ENCODE results near the gene RNF167.
A peak's percentile ranks its signal among the peaks of the same experiment; 100 is the strongest.

Gene RNF167

GRCh38 chr17:4953451-4953961, 13.4 kb downstream of the RNF167 start:
- no peak for DNase-seq (ENCODE audit: low read depth)

- DNase-seq (ENCODE audit: low read depth) = no peak
Observed at GRCh38 chr17:4955091-4955490, 15.0 kb downstream of the RNF167 start.

GRCh38 chr17:4956493-4957061, 16.5 kb downstream of the RNF167 start:
- no peak for DNase-seq (ENCODE audit: low read depth)

- no peak for DNase-seq (ENCODE audit: low read depth)
Observed at GRCh38 chr17:4958102-4958501, 18.0 kb downstream of the RNF167 start.

GRCh38 chr17:4959261-4959965, 19.3 kb downstream of the RNF167 start:
- DNase-seq (ENCODE audit: low read depth) = no peak

GRCh38 chr17:4960279-4960922, 20.3 kb downstream of the RNF167 start:
- no peak for DNase-seq (ENCODE audit: low read depth)

- DNase-seq (ENCODE audit: low read depth) = no peak
Observed at GRCh38 chr17:4965311-4965986, 25.4 kb downstream of the RNF167 start.

- DNase-seq (ENCODE audit: low read depth) = peak; percentile 83
Observed at GRCh38 chr17:4966844-4967538, 26.9 kb downstream of the RNF167 start.

DNA sequence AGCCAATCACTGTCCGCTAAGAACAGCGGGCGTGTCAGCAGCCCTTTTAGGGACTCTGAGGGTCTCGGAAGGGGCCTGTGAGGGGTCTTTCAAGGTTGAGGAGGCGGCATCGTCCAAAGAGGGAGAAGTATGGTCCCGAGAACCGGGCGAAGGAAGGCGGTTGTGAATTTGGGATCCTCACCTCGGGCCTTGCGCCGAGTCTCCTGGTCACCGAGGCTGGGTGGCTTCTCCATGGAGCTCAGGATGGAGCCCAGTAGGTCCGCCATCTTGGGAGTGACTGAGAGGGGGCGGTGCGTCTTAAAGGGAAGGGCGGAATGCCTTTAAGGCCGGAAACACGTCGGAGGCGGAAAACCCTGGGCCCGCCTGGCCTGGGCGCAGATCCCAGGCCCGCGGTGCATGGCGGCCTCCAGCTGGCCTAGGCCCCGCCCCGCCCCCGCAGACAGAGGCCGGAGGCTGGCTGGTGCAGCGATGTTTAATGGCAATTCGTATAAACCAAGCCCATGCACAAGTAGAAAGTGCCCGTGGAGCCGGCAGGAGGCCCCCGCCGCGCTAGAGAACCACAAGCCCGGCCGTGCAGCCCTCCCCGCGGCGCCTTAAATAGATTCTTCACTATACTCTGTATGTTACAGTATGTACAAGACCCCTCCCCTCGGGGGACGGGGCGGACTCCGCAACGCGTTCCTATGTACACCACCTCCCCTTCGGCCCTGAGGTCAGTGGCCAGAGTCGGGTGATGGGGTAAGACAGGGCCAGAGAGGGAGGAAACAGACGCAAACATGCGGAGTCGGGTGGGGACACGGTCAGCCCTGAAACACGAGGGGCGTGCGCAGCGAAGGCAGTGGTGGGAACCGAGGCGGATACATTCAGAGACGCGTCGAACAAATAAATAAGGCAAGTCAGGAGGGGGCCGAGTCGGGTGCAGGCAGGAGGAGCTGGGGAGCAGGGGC, 27.7 kb downstream of the RNF167 start, which contains the start of gene SPAG7:
Gene SPAG7 (minus strand): TSS at position 279 of the 947 bp plus-strand sequence. CDS start 13 bp downstream, at position 266.
- peak; percentile 83 for DNase-seq (ENCODE audit: low read depth)

DNA sequence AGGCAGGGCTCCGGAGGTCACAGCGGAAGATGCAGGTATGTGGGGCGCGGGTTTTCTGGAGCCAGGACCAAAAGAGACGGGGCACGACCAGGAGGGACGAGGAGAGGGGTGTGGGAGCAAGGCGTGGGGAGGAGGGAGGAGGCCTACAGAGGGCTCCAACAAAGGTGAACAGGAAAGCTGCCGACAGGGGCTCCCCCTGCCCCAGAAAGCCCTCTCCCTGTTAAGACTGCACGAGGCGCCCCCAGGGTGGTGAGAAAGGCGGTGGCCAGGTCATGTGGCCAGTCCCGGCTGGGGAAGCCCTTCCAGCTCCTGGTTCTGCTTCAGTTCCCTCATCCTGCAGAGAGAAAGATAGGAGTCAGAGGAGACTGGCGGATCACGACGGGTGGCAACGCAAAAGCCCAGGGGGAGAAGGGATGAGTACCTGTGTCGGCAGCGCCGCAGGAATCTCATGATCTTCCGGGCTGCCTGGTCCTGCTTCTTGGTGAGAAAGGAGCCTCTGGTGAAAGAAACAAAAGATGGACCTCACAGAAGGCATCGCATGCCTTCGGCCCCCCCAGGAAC, 28.5 kb downstream of the RNF167 start:
- DNase-seq (ENCODE audit: low read depth) = no peak

DNA sequence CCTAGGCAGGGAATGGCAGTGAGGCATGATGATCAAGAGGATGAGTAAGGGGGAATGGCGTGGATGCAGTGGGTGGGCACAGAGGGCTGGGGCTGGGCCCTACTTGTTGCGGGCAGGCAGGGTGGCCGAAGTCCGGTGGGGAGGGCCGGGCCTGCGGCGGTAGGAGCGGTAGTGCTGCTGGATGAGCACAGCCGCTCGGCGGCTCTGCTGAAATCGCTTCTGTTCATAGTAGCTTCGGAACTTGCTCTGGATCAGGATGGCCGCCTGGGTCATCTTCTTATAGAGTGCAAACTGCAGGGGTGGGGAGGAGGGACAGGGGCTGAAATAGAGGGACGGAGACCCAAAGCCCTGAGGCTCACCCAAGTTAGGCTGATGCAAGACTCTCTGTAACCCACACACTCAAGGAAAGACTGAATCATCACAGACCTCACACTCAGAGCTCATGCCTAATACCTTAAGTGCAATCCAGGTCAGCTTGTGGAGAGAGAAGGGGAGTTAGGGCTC, 29.0 kb downstream of the RNF167 start:
- DNase-seq (ENCODE audit: low read depth) = no peak

DNA sequence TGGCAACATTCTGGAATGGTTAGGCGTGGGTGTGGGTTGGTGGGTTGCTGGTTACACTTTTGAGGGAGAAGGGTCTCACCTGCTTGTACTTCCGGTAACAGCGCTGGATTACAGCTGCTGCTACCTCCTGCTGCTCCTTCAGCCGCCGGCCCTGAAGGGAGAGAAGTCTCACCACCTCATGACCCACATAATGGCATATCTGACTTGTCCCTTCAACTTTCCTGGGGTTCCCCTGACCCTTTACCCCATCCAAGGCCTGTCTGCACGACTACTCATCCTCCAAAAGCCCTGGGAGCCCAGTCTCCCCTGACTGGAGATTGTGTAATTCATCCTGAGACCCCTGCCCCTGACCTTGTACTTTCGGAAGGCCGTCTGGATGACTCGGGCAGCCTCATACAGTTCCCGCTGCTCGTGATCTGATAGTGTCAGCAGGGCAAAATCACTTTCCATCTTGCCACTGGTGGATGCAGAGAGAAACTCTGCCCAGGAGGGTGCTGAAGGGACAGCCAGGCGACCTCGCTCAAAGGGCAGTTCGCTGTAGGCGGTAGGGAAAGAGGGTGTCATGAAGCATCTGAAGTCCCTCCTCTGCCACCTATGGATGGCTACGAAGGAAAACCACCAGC, 29.6 kb downstream of the RNF167 start:
- no peak for DNase-seq (ENCODE audit: low read depth)

DNA sequence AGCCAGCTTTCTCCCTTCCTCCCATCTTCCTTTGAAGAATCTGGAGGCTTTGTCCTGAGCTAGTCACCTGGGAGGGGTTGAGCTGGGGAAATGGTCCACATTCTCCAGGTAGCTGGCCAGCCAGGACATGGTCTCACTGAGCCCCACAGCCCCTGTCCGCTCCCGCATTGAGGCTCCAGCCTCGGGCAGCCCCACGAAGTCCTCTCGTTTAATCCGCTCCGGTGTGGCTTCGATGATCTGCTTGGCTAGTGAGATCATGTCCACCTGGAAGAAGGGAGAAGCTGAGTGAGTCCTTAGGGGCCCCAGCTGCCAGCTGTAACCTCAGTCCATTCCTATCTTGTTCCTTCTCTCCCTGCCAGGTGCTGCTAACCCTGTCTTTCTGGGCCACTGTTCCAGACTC, 30.2 kb downstream of the RNF167 start:
- no peak for DNase-seq (ENCODE audit: low read depth)

- no peak for DNase-seq (ENCODE audit: low read depth)
Observed at GRCh38 chr17:4971826-4972225, 31.8 kb downstream of the RNF167 start.

GRCh38 chr17:4972322-4972721, 32.3 kb downstream of the RNF167 start:
- DNase-seq (ENCODE audit: low read depth) = no peak

DNA sequence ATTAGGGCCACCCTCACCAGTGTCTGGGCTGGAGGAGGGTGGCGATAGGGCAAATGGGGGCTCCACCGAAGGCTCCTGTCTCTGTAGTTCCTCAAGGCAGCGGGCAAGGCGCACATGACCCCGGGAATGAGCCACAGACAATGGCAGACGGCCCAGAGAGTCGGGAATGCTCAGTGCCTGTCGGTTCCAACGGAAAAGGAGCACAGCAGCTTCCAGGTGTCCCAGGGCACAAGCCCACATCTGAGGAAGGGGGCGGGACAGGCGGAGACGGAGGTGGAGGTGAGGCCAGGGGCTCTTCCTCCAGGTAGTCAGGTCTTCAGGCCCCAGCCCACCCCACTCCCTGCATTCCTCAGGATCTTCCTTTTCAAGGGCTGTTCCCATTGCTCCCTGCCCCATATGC, 32.7 kb downstream of the RNF167 start:
- no peak for DNase-seq (ENCODE audit: low read depth)

GRCh38 chr17:4973256-4974114, 33.4 kb downstream of the RNF167 start:
- no peak for DNase-seq (ENCODE audit: low read depth)

- no peak for DNase-seq (ENCODE audit: low read depth)
Observed at GRCh38 chr17:4974115-4974670, 34.1 kb downstream of the RNF167 start.

All from CMK (cell line).